OCI-LY7 (cell line): ENCODE measurements around the gene RAPGEFL1.

Experiments used
- CTCF ChIP-seq: fragments of 200-600 bp; sonication (generic); conservative IDR thresholded peaks from 2 replicates; pipeline ENCODE4 v1.5.1; 2014; ENCODE audit warnings: mild to moderate bottlenecking, antibody characterized with exemption, low read length, moderate library complexity, mixed read lengths
- EZH2phosphoT487 ChIP-seq: fragments of 200-600 bp; sonication (generic); IDR thresholded peaks from 2 replicates; pipeline ENCODE4 v1.6.1; 2018; ENCODE audit warnings: low read depth, borderline replicate concordance, mild to moderate bottlenecking, mixed run types, antibody characterized with exemption, low read length, moderate library complexity, mixed read lengths

DNA sequence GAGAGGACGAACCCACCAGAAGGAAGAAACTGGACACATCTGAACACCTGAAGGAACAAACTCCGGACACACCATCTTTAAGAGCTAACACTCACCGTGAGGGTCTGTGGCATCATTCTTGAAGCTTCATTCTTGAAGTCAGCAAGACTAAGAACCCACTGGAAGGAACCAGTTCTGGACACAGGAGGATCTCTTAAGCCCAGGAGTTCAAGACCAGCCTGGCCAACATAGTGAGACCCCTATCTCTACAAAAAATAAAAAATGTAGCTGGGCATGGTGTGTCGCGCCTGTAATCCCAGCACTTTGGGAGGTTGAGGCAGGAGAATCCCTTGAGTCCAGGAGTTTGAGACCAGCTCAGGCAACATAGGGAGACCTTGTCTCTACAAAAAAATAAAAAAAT is 21.3 kb downstream of the RAPGEFL1 start:
- TF ChIP-seq CTCF (no peak), EZH2phosphoT487 (no peak)
